ENCODE data around the gene KIAA1671. TPM values are rescaled to one million over a fixed set of nuclear protein-coding genes. Genes with fewer than 3 reads are reported as not detected.

The KIAA1671 gene
- total and polyA plus RNA-seq, 2 of the 4 experiments (the other 2 are of a cell fraction) = 0.02 TPM; not detected in 1

- Histone ChIP-seq H3K14ac (replicated peaks; ENCODE audit: low read depth, low read length) (no peak overlapping the region), H3K56ac (ENCODE audit: extremely low read depth, insufficient read depth, low read length) (no peak overlapping the region), H3K9me3 (ENCODE audit: control insufficient read depth, insufficient read depth, low read length) (peaks cover 6% of the 10 kb centered on the region), H3K4me2 (ENCODE audit: low read depth, low read length) (no peak overlapping the region), H3K18ac (ENCODE audit: low read depth, low read length) (no peak overlapping the region), H2AK9ac (replicated peaks; ENCODE audit: low read depth, low read length, poor library complexity) (no peak overlapping the region), H4K5ac (ENCODE audit: low read depth, low read length) (no peak overlapping the region), H3K79me1 (ENCODE audit: low read depth in 1 of 2, low read length in 2 of 2) (no peaks in the 10 kb centered on the region), H3K4ac (ENCODE audit: low read depth, low read length) (no peak overlapping the region), H3K9ac (ENCODE audit: low read depth, low read length) (no peak overlapping the region), H2BK15ac (ENCODE audit: low read depth, low read length) (no peak overlapping the region), H2BK120ac (ENCODE audit: low read depth, low read length) (no peak overlapping the region), H2AK5ac (ENCODE audit: low read depth, low read length) (no peak overlapping the region), H3K27ac (ENCODE audit: insufficient read depth, low read length) (no peak overlapping the region), H3K9me1 (ENCODE audit: insufficient read depth, low read length) (no peaks in the 10 kb centered on the region), H4K8ac (ENCODE audit: low read depth in 2 of 2, low read length in 2 of 2) (no peak overlapping the region), H3K23ac (ENCODE audit: low read depth, low read length) (no peak overlapping the region), H2BK20ac (ENCODE audit: low read depth, low read length) (no peak overlapping the region), H3K27me3 (ENCODE audit: control insufficient read depth, insufficient read depth, low read length) (peaks cover 2% of the 10 kb centered on the region; the same call in 1 of the 2 replicates), H2AFZ (replicated peaks; ENCODE audit: low read length, poor library complexity) (no peak overlapping the region), H4K20me1 (ENCODE audit: insufficient read depth, low read length) (no peaks in the 10 kb centered on the region), H3K4me3 (ENCODE audit: insufficient read depth, low read depth, low read length) (no peak overlapping the region), H2BK5ac (ENCODE audit: low read depth, low read length, poor library complexity, severe bottlenecking) (no peak overlapping the region), H4K91ac (ENCODE audit: insufficient read depth, low read depth, low read length) (no peak overlapping the region), H3K4me1 (ENCODE audit: control insufficient read depth, insufficient read depth, low read length) (no peaks in the 10 kb centered on the region), H3K36me3 (ENCODE audit: control insufficient read depth, insufficient read depth, low read length) (no peaks in the 10 kb centered on the region)
- in situ Hi-C loops (cut with MboI; ENCODE audit: low sequenced_read_pairs) = no loop called here
- ATAC-seq (ENCODE audit: low read depth) (no peak), DNase-seq (no peak)
- dilution Hi-C loops (cut with HindIII; ENCODE audit: low sequenced_read_pairs, unreplicated experiment) = no loop called here
- BruUV-seq (replicated peaks) = no TSS peak
- ChIA-PET POLR2A (ENCODE audit: unreplicated experiment) (no interaction called here), CTCF (no interaction called here)
- 24% methylated on average over 3 of the region's 13 CpGs; no CpG with 5 or more reads in 1 of the 2 experiments for WGBS, 2 experiments (ENCODE audit: extremely low coverage in 2 of 2, insufficient read length in 1 of 2)
- intact Hi-C loops (cut with micrococcal nuclease) = no loop called here
- TF ChIP-seq MXI1 (IDR thresholded peaks at IDR 0.05; ENCODE audit: borderline replicate concordance, low read depth, low read length) = no peak
- no peak for TF ChIP-seq BHLHE40 (IDR thresholded peaks at IDR 0.05; ENCODE audit: low read depth, low read length)
- no peak for TF ChIP-seq RCOR1 (IDR thresholded peaks at IDR 0.05; ENCODE audit: insufficient replicate concordance, low read length)
- no peak for TF ChIP-seq CEBPB (IDR thresholded peaks at IDR 0.05; ENCODE audit: low read depth, low read length)
- no peak for TF ChIP-seq POLR2A (IDR thresholded peaks at IDR 0.05; ENCODE audit: low read depth, low read length)
- TF ChIP-seq SMC3 (IDR thresholded peaks at IDR 0.05; ENCODE audit: low read depth, low read length) = no peak
- no peak for TF ChIP-seq RFX5 (IDR thresholded peaks at IDR 0.05; ENCODE audit: low read depth, low read length)
- no peak for TF ChIP-seq CHD1 (IDR thresholded peaks at IDR 0.05; ENCODE audit: low read depth, low read length)
- TF ChIP-seq MAZ (IDR thresholded peaks at IDR 0.05; ENCODE audit: borderline replicate concordance, low read depth, low read length) = no peak
- TF ChIP-seq ELK1 (IDR thresholded peaks at IDR 0.05; ENCODE audit: borderline replicate concordance, low read depth, low read length) = no peak
- no peak for TF ChIP-seq CTCF (conservative IDR thresholded peaks at IDR 0.05; ENCODE audit: low read depth, low read length)
- no peak for TF ChIP-seq MAFK (IDR thresholded peaks at IDR 0.05; ENCODE audit: low read depth, low read length)
Measured at GRCh38 chr22:25177226-25177625, 224.7 kb downstream of the KIAA1671 start.
